ENCODE measurements around the gene DERL3.

Gene DERL3

DNA sequence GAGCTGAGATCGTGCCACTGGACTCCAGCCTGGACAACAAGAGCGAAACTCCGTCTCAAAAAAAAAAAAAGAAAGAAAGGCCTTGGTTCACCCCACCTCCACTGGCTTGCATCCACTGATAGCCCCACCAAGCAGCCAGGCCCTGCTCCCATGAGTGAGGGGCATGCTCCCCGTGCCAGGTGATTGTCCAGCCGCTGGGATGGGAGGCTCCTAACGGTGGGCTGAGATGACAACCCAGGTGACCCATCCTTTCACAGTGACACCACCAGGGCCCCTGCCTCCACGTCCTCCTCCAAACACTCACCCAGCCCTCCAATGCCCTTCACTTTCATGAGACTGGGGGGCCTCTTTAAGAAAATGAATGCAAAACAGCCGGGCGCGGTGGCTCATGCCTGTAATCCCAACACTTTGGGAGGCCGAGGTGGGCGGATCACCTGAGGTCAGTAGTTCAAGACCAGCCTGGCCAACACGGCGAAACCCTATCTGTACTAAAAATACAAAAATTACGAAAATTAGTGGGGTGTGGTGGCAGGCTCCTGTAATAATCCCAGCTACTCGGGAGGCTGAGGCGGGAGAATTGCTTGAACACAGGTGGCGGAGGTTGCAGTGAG, 8.6 kb upstream of the DERL3 start:
- no peak for DNase-seq (ENCODE audit: low read depth in 3 of 3)

DNA sequence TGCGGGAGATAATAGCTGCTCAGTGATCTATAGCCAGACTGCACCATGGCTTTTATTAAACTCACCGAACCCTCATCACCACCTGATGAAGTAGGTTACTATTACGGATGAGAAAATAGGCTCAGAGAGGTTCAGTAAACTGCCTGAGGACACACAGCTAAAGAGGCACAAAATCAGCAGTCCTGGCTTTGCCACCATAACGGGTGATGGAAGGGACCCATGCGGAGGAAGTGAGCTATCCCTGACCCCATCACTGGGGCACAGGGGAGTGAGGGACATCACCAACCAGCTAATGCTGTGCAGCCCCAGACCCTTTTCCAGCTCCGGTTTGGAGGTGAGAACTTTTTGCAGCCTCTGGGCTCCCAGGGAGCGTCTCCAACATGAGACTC, 7.3 kb upstream of the DERL3 start:
- no peak for DNase-seq (ENCODE audit: low read depth in 3 of 3)

DNA sequence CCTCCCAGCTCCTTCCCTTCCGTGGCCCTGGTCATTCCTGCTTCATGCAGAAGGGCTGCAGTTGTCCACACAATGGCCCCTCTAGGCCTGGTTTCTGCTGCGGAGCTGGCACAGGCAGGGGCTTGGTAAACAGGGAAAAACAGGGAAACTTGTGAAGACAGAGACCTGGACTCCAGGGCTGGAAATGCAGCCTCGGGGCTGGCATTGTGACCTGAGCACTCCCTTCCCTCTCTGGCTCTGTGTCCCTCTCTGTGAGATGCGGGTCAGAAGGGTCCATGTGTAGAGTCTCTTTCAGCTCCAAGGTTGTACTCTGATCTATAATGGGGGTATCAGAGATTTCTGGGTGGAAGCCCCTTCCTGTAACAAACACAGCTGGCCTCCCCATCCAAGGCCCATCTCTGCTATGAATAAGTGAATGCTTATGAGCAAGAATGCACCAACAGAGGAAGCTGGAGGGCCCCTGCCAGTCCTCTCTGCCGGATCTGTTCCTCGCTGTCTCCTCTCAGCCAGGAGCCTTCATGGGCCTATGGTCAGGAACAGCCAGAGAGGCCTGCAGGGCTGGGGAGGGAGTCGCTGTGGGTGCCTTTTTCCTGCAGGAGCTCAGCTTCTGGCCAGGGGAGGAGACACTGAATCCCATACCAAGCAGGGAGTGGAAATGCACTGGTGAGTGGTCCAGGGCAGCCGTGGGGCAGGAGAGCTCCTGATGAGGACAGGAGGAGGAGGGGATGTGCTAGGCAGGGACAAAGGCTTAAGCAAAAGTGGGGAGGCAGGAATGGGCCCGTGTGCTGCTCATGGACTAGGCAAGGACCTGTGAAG, 6.7 kb upstream of the DERL3 start:
- DNase-seq (ENCODE audit: low read depth in 3 of 3) = no peak

DNA sequence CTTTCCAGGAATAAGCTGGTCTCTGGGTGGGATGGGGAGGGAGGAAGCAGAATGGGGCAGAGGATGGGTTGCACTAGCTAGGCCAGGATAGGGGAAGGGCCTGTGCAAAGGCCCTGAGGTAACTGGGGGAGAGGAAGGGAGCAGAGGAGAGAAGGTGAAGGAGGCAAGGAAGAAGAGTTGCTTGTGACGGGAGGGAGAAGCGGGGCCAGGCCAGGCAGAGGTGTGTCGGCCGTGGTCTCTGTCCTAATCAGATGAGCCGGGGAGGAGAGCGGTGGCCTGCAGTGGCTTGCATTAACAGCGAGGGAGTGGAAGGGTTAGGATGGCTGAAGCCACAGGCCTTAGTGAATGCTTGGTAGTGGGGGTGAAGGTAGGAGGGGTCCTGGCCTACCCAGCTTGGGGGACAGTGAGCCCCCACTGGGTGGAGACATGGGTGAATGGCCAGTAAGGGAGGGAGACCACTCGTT, 6.0 kb upstream of the DERL3 start:
- DNase-seq (ENCODE audit: low read depth in 3 of 3) = no peak

DNA sequence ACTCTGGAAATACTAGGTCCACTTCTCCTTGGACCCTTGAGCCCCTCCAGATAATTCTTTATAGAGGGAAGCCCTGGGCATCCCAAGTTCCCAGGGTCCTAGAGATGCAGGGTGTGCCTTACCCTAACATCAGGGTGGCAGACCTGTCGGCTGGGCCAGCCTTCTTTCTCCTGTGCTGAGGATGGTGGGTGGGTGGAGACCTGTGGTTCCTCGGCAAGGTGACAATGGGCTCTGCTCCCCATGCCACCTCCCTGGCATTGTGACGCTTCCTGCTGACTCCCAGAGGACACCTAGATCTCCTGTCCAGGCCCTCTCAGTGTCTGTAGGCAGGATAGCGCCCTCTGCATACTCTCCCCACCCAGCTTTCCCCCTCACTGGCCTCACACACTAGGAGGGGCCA, 3.8 kb upstream of the DERL3 start:
- DNase-seq (ENCODE audit: low read depth in 3 of 3) = no peak

DNA sequence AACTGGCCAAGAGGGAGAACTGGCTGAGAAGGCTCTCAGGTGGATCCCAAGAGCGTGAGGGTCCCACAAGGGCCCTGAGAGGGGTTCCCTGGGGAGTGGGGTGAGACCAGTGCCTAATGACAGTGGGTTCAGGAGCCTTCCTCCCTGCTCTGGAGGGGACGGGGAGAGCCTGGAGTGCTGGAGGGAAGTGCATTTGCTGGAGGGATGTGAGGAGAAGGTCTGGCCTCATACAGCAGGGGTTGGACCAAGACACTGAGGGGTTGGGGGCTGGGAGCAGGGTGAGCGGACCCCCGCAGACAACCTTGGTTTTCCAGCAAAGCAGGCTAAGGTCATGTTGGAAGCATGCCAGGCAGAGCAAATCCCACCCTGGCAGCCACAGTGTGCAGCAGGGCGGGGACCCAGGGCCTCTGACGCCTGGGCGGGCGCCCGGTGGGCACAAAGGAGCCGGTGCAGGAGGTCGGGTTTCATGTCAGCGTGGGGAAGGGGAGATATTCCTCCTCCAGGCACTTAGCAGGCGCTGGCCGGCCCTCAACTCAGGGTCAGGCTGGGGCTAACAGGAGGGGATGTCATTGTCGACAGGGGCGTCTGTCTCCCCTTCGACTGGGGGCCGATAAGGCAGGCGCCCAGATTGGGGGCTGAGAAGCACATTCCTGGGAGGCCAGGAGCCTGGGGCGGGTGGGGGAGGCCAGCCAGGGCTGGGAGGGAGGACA, 3.1 kb upstream of the DERL3 start:
- no peak for DNase-seq (ENCODE audit: low read depth in 3 of 3)

DNA sequence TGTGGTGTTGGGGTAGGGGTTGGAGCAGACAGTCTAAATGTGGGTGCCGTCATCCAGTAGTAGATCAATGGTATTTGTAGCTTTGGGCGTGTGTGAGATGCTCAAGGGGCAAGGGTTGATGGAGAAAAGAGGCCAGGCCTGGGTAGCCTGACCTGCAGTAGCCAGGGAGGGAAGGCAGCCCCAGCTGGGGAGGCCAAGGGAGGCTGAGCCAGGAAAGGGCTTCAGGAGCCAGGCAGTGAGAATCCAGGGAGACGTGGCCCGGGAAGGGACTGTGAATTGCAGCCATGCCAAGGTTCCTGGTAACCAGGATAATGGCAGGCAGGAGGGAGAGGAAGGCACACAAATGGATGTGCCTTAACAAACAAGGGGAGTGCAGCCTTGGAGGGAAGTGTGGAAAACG, 2.5 kb upstream of the DERL3 start:
- DNase-seq (ENCODE audit: low read depth in 3 of 3) = no peak

DNA sequence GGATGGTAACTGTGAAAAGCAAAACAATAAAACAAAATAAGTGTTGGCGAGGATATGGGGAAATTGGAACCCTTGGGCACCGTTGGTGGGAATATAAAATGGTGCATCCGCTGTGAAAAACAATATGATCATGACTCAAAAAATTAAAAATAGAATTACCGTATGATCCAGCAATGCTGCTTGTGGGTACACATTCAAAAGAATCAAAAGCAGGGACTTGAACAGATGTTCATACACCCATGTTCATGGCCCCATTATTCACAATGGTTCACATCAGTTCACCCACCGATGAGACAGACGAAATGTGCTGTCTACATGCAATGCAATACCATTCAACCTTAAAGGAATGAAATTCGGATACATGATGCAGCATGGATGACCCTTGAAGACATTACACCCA, 1.2 kb upstream of the DERL3 start:
- DNase-seq (ENCODE audit: low read depth in 3 of 3) = no peak

DNA sequence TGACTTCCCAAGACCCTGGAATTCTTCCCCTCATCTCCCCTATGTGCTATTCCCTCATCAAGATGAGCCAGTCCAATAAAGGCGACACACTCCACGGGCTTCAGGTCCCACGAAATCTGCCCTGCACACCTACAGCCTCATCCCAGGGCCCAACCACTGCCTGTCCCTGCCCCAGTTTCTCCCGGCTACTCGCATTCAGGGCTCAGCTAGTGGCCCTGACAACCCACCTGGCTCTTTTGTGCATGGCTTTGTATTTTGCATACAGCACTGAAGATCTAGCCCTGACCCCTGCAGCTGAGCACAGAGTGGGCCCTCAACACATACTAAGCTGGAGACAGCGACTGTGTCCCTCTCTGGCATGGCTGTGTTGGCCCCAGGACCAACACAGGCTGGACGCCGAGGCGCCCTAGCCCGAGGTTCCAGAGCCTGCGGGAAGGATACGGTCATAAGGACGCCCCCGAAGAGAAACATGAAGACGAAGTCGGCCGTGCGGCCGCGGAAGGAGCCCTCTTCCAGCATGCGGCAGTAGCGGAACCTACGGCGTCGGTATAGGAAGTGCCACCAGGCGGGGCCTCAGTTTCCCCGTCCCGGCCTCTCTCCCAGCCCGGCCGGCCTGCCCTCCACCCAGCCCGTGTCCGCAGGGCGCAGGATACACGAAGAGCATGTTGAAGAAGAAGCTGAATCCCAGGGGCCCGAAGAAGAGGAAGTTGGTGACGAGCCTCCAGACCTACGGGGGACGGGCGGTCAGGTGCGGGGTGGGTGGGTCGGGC, 710 bp downstream of the DERL3 start:
- no peak for DNase-seq (ENCODE audit: low read depth in 3 of 3)

DNA sequence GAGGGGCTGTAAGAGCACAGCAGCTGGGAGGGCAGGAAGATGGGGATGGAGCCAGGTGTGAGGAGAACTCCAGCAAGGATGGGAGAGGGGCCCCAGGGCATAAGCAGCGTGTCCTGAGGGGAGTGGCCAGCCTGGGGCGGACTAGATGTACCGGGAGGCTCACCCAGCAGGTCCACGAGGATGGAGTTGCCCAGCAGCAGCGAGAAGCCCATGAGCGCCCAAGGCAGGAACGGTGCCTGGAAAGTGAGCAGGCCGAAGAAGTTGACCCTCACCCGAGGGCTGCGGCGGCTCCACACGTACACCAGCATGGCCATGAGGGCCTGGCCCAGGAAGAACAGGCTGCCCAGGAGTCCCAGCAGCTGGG, 1.3 kb downstream of the DERL3 start:
- DNase-seq (ENCODE audit: low read depth in 3 of 3) = no peak

DNA sequence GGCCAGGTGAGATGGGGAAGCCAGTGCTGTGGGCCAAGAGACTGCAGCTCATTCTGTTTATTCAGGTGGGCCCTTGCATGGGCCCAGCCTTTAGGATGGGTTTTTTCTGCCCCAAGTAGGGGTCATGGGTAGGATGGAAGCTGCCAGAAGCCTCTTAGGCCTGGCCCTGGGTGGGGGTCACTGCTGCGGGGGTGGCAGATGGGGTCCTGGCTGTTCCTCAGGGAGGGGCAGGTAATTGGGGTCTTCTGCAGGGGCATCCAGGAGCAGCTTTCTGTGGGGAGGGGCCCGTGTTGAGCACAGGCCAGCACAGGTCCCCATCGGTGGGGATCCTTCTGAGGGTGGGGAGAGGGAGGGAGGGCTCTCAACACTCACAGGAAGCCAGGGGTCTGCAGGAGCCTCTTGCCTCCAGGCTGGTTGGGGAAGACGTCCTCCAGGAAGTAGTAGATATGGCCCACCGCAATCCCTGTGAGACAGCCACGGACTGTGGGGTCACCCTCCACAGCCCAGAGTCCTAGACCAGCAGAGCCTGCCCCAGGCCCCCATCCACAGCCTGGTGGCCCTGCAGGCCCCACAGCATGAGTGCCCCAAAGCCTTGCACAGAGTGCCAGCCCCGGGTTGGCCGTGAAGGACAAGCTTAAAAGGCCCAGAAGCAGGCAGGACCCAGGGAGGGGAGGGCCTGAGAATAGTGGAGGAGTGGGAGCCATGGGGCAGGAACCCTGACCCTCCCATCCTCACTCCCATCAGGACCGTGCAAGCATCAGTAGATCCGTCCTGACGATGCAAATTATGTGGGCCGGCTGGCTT, 1.9 kb downstream of the DERL3 start:
- DNase-seq (ENCODE audit: low read depth in 3 of 3) = no peak

DNA sequence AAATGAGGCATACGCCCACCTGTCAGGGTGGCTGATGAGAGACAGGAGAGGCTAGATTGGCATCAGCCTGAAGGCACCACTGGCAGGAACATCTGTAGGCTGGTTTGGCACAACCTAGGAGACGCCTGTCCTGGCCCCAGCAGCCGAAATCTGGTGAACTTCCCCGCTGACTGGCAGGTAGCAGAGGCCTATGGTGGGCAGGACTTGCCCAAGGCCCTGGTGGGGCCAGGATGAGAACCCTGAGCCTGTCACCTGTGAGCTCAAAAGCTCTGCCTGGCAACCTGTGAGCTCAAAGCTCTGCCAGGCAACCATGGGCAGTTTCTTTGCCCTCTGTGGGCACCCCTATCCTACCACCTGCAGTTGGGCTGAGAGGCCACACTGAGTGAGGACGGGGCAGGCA, 2.5 kb downstream of the DERL3 start:
- no peak for DNase-seq (ENCODE audit: low read depth in 3 of 3)

DNA sequence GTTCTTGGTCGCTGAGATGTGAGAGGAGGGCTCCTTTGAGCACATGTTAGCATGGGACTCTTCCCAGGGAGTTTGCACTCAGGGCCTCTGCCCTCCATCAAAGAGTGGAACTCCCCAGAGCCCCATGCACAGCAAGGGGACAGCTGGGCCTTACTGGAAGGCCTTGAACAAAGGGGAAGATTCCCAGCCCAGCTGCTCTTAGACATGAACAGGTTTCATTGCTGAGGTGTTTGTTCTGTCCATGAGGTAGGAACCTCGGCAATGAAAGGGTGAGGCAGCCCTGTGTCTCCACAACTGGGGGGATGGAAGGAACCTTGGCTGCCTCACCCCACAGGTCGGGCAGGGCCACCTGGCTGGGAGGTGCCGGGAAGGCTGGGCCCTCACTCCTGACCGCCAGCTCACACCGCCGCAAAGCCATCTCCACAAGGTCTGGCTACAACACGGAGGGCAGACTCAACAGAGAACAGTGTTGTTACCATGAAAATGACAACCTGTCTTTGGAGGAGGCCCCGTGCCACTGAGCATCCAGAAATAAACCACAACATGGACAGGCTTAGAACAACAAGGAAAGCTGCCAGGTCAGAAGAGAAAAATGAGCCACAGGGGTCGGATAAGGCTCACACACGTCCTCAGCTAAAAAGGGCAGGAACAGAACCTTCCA, 3.2 kb downstream of the DERL3 start:
- DNase-seq (ENCODE audit: low read depth in 3 of 3) = no peak

DNA sequence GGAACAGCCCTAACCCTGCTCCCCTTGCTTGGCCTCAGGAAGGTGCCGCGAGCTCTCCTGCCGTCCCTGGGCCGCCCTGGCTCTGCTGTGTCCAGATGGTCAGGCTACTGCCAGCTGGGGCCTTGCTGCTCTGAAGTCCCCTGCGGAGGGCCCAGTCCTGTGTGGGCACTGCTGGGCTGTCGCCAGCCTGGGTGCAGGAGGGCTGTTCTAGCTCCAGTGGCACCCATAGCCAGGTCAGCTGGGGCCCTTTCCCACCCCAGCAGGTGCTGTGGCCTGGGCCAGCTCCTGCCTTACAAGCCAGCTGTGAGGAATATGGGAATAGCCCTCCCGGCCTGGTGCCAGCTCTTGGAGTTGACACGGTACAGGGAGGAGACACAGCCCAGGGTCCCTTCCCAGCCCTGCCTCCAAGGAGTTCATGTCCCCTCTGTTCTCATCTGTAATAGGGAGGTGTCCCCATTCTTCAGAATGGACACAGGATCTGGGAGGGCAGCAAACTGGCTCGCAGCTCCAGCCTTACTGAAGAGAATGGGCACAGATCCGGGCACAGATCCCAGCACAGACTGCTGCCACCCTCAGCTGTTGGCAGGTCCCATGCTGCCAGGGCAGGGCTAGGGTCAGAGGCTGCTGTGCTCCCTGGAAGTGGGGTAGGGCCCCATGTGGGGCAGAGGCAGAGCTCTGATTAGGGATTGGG, 3.9 kb downstream of the DERL3 start:
- no peak for DNase-seq (ENCODE audit: low read depth in 3 of 3)

DNA sequence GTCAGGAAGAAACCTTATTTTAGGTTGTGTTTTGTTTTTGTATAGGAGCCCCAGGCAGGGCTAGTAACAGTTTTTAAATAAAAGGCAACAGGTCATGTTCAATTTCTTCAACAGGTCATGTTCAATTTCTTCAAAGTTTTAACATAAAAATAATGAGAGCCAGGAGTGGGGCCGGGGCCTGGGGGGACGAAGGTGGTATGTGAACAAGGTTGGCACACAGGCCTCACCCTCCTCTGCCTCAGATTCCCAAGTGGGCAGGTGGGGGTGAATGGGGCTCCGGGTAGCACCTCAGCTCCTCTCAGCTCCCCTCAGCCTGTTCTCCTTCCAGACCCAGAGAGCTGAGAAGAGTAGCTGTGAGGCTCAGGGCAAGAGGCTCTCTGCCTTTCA, 4.4 kb downstream of the DERL3 start:
- DNase-seq (ENCODE audit: low read depth in 3 of 3) = no peak

DNA sequence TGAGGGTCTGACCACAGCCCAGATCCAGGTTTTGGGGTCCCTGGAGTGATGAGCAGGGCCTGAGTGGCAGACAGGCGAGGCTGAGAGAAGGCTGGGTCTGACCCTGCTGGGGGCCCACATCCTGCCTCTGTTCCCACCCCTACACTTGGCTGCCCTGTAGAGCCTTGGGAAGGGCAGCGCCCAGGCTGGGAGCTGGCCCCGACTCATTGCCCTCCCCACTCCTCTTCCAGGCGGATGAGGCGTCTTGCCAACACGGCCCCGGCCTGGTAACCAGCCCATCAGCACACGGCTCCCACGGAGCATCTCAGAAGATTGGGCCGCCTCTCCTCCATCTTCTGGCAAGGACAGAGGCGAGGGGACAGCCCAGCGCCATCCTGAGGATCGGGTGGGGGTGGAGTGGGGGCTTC, 4.9 kb downstream of the DERL3 start:
- no peak for DNase-seq (ENCODE audit: low read depth in 3 of 3)

DNA sequence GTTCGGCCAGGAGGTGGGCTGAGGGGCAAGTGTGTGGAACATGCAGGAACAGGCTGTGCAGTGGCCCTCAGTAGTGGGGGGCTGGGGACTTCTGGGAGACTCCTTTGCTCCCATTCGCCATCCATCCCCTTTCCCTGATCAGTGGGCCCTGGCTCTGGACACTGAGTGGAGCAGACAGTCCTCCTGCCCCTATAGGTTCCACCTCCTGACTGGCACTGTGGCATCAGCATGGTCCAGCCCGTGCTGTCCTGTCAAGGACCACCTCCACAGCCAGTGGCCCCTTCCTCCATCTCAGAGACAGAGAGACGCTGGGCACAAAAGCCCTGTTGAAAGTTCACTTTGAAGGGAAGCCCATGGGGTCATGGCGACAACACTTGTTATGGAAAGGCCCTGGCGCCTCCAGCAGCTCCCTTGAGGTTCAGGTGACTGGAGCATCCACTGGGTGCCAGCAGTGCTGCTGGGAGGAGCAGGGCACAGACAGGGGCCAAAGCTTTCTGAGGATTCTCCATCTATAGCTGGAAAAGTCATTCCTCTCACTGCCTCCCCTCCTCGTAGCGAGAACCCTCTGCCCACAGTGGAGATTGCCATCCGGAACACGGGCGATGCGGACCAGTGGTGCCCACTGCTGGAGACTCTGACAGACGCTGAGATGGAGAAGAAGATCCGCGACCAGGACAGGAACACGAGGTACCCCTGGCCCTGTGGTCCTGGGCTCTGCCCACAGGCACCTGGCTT, 5.6 kb downstream of the DERL3 start:
- DNase-seq (ENCODE audit: low read depth in 3 of 3) = no peak

DNA sequence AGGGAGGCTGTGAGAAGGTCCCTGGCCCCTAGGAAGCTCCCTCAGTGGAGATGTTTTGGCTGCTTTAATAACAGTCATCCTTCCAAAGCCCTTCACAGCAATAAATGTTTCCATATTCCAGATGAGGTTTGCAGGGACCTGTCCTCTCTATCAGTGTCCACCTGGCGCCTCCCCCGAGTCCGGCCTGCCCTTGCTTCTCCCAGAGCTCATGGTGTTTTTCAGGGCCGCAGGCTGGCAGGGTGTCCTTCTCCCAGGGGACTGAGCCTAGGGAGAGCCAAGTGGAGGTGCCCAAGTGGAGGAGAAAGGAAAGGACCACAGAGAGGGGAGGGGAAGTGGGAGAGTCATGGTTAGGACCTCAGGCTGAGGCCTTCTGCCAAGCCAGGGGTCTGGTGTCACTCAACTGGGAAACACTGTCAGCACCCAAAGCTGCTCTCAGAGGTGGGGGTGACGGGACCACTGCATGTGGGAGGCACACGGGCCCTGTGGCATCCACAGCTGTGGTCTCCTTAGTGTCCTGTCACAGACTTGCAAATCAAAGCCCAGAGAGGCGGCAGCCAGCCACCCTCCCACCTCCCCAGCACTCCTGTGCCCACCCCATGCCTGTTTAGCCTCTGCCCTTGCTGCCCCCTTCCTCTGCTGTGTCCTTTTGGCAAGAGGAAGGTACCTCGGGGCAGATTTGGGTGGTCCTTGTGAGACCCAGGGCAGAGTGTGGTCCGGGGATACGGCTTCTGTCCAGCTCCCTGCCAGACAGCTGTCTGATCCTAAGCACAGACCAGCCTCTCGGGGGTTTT, 6.4 kb downstream of the DERL3 start:
- DNase-seq (ENCODE audit: low read depth in 3 of 3) = no peak

DNA sequence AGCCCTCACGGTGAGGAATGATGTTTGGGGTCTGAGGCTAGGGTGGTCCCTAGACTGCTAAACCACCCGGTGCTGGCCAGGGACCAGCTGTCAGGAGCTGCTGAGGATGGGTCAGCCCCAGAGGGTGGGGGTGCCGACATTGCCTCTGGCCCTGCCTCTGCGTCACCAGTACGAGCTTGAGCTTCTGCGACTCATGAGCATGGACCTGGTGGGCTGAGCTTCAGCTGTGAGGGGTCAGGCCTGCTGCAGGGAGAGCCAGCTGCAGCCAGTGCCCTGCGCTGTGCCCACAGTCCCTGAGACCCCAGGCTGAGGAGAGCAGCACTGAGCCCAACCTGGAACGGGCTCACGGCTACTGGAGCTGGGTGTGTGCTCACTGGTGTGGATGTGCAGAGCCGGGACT, 7.0 kb downstream of the DERL3 start:
- no peak for DNase-seq (ENCODE audit: low read depth in 3 of 3)

All from stimulated activated CD4-positive, alpha-beta T cell treated with anti-CD3 and anti-CD28 coated beads, TNF-alpha, amount 100 ng/mL, for 48 hours (primary cell).